ENCODE results near the gene SHISAL2B. TPM values are rescaled to one million over a fixed set of nuclear protein-coding genes. Genes with fewer than 3 reads are reported as not detected.
A peak's percentile ranks its signal among the peaks of the same experiment; 100 is the strongest.
"Not testable (repeated sequence)": the region's sequence is repeated elsewhere in the genome, so short reads cannot be mapped to it uniquely, and the experiment has no call there.

Gene SHISAL2B
- total RNA-seq, 5 donors from 2014 or later (not counting 1 experiment from before 2014, with no cell fraction given): not detected

- H3K9me3 ChIP-seq; ATAC-seq (replicated peaks in 1 of 4); H3K27ac ChIP-seq (ENCODE audit: low read length); CTCF ChIA-PET; H3K4me1 ChIP-seq (ENCODE audit: control insufficient read depth in 1 of 2, extremely low read depth in 1 of 2, insufficient read depth in 2 of 2, low read length in 2 of 2); DNase-seq; H3K27ac Mint-ChIP-seq; H3K27me3 ChIP-seq (replicated peaks in 1 of 2; ENCODE audit: control insufficient read depth in 2 of 2, extremely low read depth in 1 of 2, insufficient read depth in 2 of 2, low read length in 1 of 2); H3K4me3 Mint-ChIP-seq; H3K36me3 Mint-ChIP-seq; H3K36me3 ChIP-seq (ENCODE audit: control insufficient read depth in 2 of 2, extremely low read depth in 1 of 2, insufficient read depth in 1 of 2, low read length in 1 of 2); H3K27me3 Mint-ChIP-seq; H3K4me3 ChIP-seq (ENCODE audit: control insufficient read depth in 1 of 2, extremely low read depth in 1 of 2, low read length in 1 of 2); H3K4me1 Mint-ChIP-seq; POLR2A ChIA-PET; H3K9me3 Mint-ChIP-seq: not testable (repeated sequence)
- WGBS (ENCODE audit: insufficient coverage): 97% methylated on average over 6 of the region's 16 CpGs
Measured at GRCh38 chr5:64714495-64714894, 24.2 kb downstream of the SHISAL2B start.

GRCh38 chr5:64722588-64722987 is 32.3 kb downstream of the SHISAL2B start:
- Mint-ChIP-seq H3K4me1 (no peaks in the 10 kb centered on the region), H3K4me3 (no peak overlapping the region), H3K27ac (no peak overlapping the region), H3K27me3 (no peaks in the 10 kb centered on the region), H3K9me3 (no peaks in the 10 kb centered on the region), H3K36me3 (peaks cover 35% of the 10 kb centered on the region)
- H3K27me3 ChIP-seq (replicated peaks in 1 of 2; ENCODE audit: control insufficient read depth in 2 of 2, extremely low read depth in 1 of 2, insufficient read depth in 2 of 2, low read length in 1 of 2): no peaks in the 10 kb centered on the region
- no peaks in the 10 kb centered on the region for H3K4me1 ChIP-seq (ENCODE audit: control insufficient read depth in 1 of 2, extremely low read depth in 1 of 2, insufficient read depth in 2 of 2, low read length in 2 of 2)
- ChIA-PET CTCF (no interaction called here), POLR2A (no interaction called here)
- WGBS (ENCODE audit: insufficient coverage): 100% methylated on average over 1 of the region's 3 CpGs
- no peak overlapping the region for H3K4me3 ChIP-seq (ENCODE audit: control insufficient read depth in 1 of 2, extremely low read depth in 1 of 2, low read length in 1 of 2)
- ATAC-seq (replicated peaks in 1 of 4) (no peak), DNase-seq (no peak)
- H3K36me3 ChIP-seq (ENCODE audit: control insufficient read depth in 2 of 2, extremely low read depth in 1 of 2, insufficient read depth in 1 of 2, low read length in 1 of 2): peaks cover 0 to 8% of the 10 kb centered on the region in 2 donors
- no peaks in the 10 kb centered on the region for H3K9me3 ChIP-seq
- no peak overlapping the region for H3K27ac ChIP-seq (ENCODE audit: low read length)

GRCh38 chr5:64727150-64727549 is 36.8 kb downstream of the SHISAL2B start:
- ChIA-PET CTCF (interaction anchor here in 1 of 2 donors (0.6 kb wide), 1 partner anchor 137 kb away, joined by 9 read pairs; no protein-coding TSS in a partner anchor), POLR2A (no interaction called here)
- H3K27ac ChIP-seq (ENCODE audit: low read length): no peak overlapping the region
- Mint-ChIP-seq H3K27me3 (no peaks in the 10 kb centered on the region), H3K9me3 (no peaks in the 10 kb centered on the region), H3K36me3 (peaks cover 56% of the 10 kb centered on the region), H3K4me3 (no peak overlapping the region), H3K27ac (no peak overlapping the region), H3K4me1 (peaks cover 0 to 8% (median 0%) of the 10 kb centered on the region in 3 donors)
- no peaks in the 10 kb centered on the region for H3K9me3 ChIP-seq
- H3K4me3 ChIP-seq (ENCODE audit: control insufficient read depth in 1 of 2, extremely low read depth in 1 of 2, low read length in 1 of 2): no peak overlapping the region
- no CpG with 5 or more reads among the region's 2 CpGs for WGBS (ENCODE audit: insufficient coverage)
- no peaks in the 10 kb centered on the region for H3K27me3 ChIP-seq (replicated peaks in 1 of 2; ENCODE audit: control insufficient read depth in 2 of 2, extremely low read depth in 1 of 2, insufficient read depth in 2 of 2, low read length in 1 of 2)
- ATAC-seq (replicated peaks in 1 of 4) (no peak), DNase-seq (no peak)
- no peaks in the 10 kb centered on the region for H3K4me1 ChIP-seq (ENCODE audit: control insufficient read depth in 1 of 2, extremely low read depth in 1 of 2, insufficient read depth in 2 of 2, low read length in 2 of 2)
- H3K36me3 ChIP-seq (ENCODE audit: control insufficient read depth in 2 of 2, extremely low read depth in 1 of 2, insufficient read depth in 1 of 2, low read length in 1 of 2): peaks cover 0 to 6% of the 10 kb centered on the region in 2 donors

GRCh38 chr5:64742411-64742810 is 52.1 kb downstream of the SHISAL2B start:
- H3K4me1 Mint-ChIP-seq: peaks cover 2 to 6% (median 5%) of the 10 kb centered on the region in 3 donors
- no peaks in the 10 kb centered on the region for H3K27me3 Mint-ChIP-seq
- no peaks in the 10 kb centered on the region for H3K4me1 ChIP-seq (ENCODE audit: control insufficient read depth in 1 of 2, extremely low read depth in 1 of 2, insufficient read depth in 2 of 2, low read length in 2 of 2)
- POLR2A ChIA-PET: no interaction called here
- H3K27me3 ChIP-seq (replicated peaks in 1 of 2; ENCODE audit: control insufficient read depth in 2 of 2, extremely low read depth in 1 of 2, insufficient read depth in 2 of 2, low read length in 1 of 2): no peaks in the 10 kb centered on the region
- no CpG with 5 or more reads among the region's 1 CpG for WGBS (ENCODE audit: insufficient coverage)
- no peak overlapping the region for H3K27ac ChIP-seq (ENCODE audit: low read length)
- H3K27ac Mint-ChIP-seq: no peak overlapping the region
- DNase-seq: no peak
- no peak overlapping the region for H3K4me3 ChIP-seq (ENCODE audit: control insufficient read depth in 1 of 2, extremely low read depth in 1 of 2, low read length in 1 of 2)
- CTCF ChIA-PET: no interaction called here
- peaks cover 6 to 19% of the 10 kb centered on the region in 2 donors for H3K36me3 ChIP-seq (ENCODE audit: control insufficient read depth in 2 of 2, extremely low read depth in 1 of 2, insufficient read depth in 1 of 2, low read length in 1 of 2)
- ATAC-seq (replicated peaks in 1 of 4): no peak
- H3K9me3 Mint-ChIP-seq: no peaks in the 10 kb centered on the region
- no peak overlapping the region for H3K4me3 Mint-ChIP-seq
- no peaks in the 10 kb centered on the region for H3K9me3 ChIP-seq
- peaks cover 26% of the 10 kb centered on the region for H3K36me3 Mint-ChIP-seq

DNA sequence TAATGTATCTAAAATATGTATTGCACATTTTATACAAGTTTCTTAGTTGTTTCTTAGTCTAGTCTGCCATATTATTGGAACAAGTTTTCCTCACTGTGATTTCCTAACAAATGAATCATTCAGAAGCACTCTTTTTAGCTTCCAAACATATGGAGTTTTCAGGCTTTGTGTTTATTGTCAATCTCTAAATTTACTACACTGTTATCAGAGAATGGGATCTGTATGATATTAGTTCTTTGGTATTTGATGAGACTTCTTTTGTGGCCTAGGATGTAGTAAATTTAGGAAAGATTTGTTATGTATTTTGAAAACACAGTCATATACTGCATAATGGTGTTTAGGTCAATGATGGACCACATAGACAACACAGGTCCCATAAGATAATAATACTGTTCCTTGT is 52.5 kb downstream of the SHISAL2B start:
- no peak for ATAC-seq (replicated peaks in 1 of 4)
- Histone ChIP-seq H3K27me3 (replicated peaks in 1 of 2; ENCODE audit: control insufficient read depth in 2 of 2, extremely low read depth in 1 of 2, insufficient read depth in 2 of 2, low read length in 1 of 2) (no peaks in the 10 kb centered on the region), H3K4me1 (ENCODE audit: control insufficient read depth in 1 of 2, extremely low read depth in 1 of 2, insufficient read depth in 2 of 2, low read length in 2 of 2) (no peaks in the 10 kb centered on the region), H3K4me3 (ENCODE audit: control insufficient read depth in 1 of 2, extremely low read depth in 1 of 2, low read length in 1 of 2) (no peak overlapping the region), H3K36me3 (ENCODE audit: control insufficient read depth in 2 of 2, extremely low read depth in 1 of 2, insufficient read depth in 1 of 2, low read length in 1 of 2) (peaks cover 6 to 19% of the 10 kb centered on the region in 2 donors), H3K9me3 (no peaks in the 10 kb centered on the region), H3K27ac (ENCODE audit: low read length) (no peak overlapping the region)
- no peak for DNase-seq
- Mint-ChIP-seq H3K9me3 (no peaks in the 10 kb centered on the region), H3K36me3 (peaks cover 25% of the 10 kb centered on the region), H3K4me3 (no peak overlapping the region), H3K4me1 (peaks cover 2 to 3% (median 2%) of the 10 kb centered on the region in 3 donors), H3K27me3 (no peaks in the 10 kb centered on the region), H3K27ac (no peak overlapping the region)
- ChIA-PET CTCF (no interaction called here), POLR2A (no interaction called here)

DNA sequence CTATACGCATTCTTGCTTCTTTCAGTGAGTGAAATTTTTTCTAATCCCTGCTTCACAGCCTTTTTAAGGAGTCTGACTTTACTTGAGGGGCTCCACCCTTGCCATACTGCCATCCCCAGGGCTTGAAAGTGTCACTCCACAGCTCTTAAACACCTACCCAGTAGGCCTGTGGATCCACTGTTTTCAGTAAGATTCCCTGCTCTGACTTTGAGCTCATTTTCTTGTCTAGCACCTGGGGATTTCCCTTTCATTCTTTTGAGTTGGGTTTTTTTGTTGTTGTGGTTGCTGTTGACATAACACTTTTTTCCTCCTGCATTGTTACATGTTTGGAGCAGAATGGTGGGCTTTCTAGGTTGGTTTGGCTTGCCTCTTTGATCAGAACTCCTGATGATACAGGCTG is 54.6 kb downstream of the SHISAL2B start:
- H3K4me1 Mint-ChIP-seq: peaks cover 0 to 2% (median 0%) of the 10 kb centered on the region in 3 donors
- Histone ChIP-seq H3K36me3 (ENCODE audit: control insufficient read depth in 2 of 2, extremely low read depth in 1 of 2, insufficient read depth in 1 of 2, low read length in 1 of 2) (peaks cover 4 to 7% of the 10 kb centered on the region in 2 donors), H3K4me3 (ENCODE audit: control insufficient read depth in 1 of 2, extremely low read depth in 1 of 2, low read length in 1 of 2) (no peak overlapping the region), H3K27me3 (replicated peaks in 1 of 2; ENCODE audit: control insufficient read depth in 2 of 2, extremely low read depth in 1 of 2, insufficient read depth in 2 of 2, low read length in 1 of 2) (no peaks in the 10 kb centered on the region), H3K9me3 (no peaks in the 10 kb centered on the region), H3K4me1 (ENCODE audit: control insufficient read depth in 1 of 2, extremely low read depth in 1 of 2, insufficient read depth in 2 of 2, low read length in 2 of 2) (no peaks in the 10 kb centered on the region), H3K27ac (ENCODE audit: low read length) (no peak overlapping the region)
- CTCF ChIA-PET: no interaction called here
- peaks cover 15% of the 10 kb centered on the region for H3K36me3 Mint-ChIP-seq
- POLR2A ChIA-PET: interaction anchor here in 1 of 2 donors (0.7 kb wide), 1 partner anchor 873 kb away, joined by 3 read pairs; no protein-coding TSS in a partner anchor
- no CpG with 5 or more reads among the region's 1 CpG for WGBS (ENCODE audit: insufficient coverage)
- no peak overlapping the region for H3K27ac Mint-ChIP-seq
- ATAC-seq (replicated peaks in 1 of 4): no peak
- no peak overlapping the region for H3K4me3 Mint-ChIP-seq
- peak in 1 of 35 experiments; percentile 6 for DNase-seq
- no peaks in the 10 kb centered on the region for H3K9me3 Mint-ChIP-seq
- no peaks in the 10 kb centered on the region for H3K27me3 Mint-ChIP-seq

- Histone ChIP-seq H3K27ac (ENCODE audit: low read length) (no peak overlapping the region), H3K36me3 (ENCODE audit: control insufficient read depth in 2 of 2, extremely low read depth in 1 of 2, insufficient read depth in 1 of 2, low read length in 1 of 2) (peaks cover 4% of the 10 kb centered on the region in 2 donors), H3K9me3 (no peaks in the 10 kb centered on the region), H3K4me3 (ENCODE audit: control insufficient read depth in 1 of 2, extremely low read depth in 1 of 2, low read length in 1 of 2) (no peak overlapping the region), H3K27me3 (replicated peaks in 1 of 2; ENCODE audit: control insufficient read depth in 2 of 2, extremely low read depth in 1 of 2, insufficient read depth in 2 of 2, low read length in 1 of 2) (no peaks in the 10 kb centered on the region), H3K4me1 (ENCODE audit: control insufficient read depth in 1 of 2, extremely low read depth in 1 of 2, insufficient read depth in 2 of 2, low read length in 2 of 2) (no peaks in the 10 kb centered on the region)
- Mint-ChIP-seq H3K36me3 (peaks cover 7% of the 10 kb centered on the region), H3K4me3 (no peak overlapping the region), H3K9me3 (no peaks in the 10 kb centered on the region), H3K4me1 (peaks cover 0 to 2% (median 2%) of the 10 kb centered on the region in 3 donors), H3K27me3 (no peaks in the 10 kb centered on the region), H3K27ac (no peak overlapping the region)
- 83% methylated on average over 1 of the region's 1 CpG for WGBS (ENCODE audit: insufficient coverage)
- ATAC-seq (replicated peaks in 1 of 4) (no peak), DNase-seq (no peak)
- ChIA-PET CTCF (interaction anchor here in 1 of 2 donors (0.6 kb wide), 1 partner anchor 120 kb away, joined by 3 read pairs; no protein-coding TSS in a partner anchor), POLR2A (no interaction called here)
Measured at GRCh38 chr5:64746446-64746845, 56.1 kb downstream of the SHISAL2B start.
